ENCODE results near the gene GEN1. TPM values are rescaled to one million over a fixed set of nuclear protein-coding genes. Genes with fewer than 3 reads are reported as not detected.

GEN1 gene, protein sequence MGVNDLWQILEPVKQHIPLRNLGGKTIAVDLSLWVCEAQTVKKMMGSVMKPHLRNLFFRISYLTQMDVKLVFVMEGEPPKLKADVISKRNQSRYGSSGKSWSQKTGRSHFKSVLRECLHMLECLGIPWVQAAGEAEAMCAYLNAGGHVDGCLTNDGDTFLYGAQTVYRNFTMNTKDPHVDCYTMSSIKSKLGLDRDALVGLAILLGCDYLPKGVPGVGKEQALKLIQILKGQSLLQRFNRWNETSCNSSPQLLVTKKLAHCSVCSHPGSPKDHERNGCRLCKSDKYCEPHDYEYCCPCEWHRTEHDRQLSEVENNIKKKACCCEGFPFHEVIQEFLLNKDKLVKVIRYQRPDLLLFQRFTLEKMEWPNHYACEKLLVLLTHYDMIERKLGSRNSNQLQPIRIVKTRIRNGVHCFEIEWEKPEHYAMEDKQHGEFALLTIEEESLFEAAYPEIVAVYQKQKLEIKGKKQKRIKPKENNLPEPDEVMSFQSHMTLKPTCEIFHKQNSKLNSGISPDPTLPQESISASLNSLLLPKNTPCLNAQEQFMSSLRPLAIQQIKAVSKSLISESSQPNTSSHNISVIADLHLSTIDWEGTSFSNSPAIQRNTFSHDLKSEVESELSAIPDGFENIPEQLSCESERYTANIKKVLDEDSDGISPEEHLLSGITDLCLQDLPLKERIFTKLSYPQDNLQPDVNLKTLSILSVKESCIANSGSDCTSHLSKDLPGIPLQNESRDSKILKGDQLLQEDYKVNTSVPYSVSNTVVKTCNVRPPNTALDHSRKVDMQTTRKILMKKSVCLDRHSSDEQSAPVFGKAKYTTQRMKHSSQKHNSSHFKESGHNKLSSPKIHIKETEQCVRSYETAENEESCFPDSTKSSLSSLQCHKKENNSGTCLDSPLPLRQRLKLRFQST
- total RNA-seq, result 10.4 and 11.3 TPM in 2 replicates
- 2.3 TPM for polyA plus RNA-seq (2012)

DNA sequence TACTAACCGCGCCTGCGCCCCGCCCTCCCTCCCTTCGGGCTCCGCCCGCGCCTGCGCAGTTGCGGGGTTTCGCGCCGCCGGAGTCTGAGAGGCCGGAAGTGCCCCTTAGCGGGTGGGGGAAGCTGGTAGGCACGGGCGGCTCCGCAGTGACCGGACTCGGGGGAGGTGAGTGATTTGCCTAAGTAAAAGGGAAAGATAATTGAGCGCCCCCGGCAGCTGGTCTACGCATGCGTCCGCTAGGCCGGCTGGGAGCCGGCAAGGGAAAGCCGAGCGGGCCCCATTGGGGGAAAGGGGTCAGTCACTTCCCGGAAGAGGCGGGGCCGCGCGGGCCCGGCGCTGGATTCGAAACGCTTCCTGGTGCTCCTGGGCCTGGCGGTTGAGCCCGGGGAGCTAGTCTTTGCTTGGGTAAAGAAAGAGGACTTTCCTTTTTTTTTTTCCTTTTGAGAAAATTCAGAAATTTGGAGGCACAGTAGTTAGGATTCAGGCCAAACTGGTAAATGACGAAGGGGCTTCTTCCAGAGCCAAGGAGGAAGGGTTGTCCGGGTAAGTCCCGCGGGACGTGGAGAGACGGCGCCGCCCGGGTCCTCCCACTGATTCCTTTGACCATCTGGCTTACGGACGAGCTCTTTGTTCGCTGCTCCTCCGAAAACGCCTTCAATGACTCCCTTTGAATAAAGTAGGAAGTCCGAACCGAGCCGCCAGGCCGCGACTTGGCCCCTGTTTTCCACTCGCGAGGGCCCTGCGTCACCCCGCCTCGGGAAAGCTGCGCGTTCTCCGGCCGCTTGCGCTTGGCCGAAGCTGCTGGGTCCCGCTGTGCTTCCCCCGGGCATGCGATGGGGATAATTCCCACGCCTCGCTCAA is at the start of gene GEN1, which contains the start of gene SMC6:
GEN1 (plus strand) TSS at position 336 of the 861 bp plus-strand sequence. CDS start 5,806 bp downstream, outside the sequence.
SMC6 (minus strand) TSS at position 8 of the 861 bp plus-strand sequence. CDS start 7,864 bp downstream, outside the sequence.
- peak; percentile 92 for DNase-seq (ENCODE audit: low read depth)

DNA sequence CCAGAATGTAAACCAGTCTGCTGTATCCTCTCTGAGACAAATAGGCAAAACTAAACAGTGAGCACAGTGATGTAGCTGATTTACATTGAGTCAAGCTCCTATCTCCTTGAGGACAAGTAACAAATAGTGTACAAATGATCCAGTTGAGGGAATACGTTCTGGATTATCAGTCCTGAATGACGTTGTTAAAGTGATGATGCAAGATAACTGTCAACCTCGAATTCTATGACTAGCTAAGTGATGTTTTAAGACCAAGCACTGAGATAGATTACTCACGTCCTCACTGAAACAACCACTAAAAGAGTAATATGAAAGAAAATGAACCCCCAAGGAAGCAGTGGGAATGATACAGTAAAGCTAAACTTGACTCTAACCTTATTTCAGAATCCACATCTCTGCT is 47.1 kb upstream of the GEN1 start:
- DNase-seq (ENCODE audit: low read depth), result no peak

DNA sequence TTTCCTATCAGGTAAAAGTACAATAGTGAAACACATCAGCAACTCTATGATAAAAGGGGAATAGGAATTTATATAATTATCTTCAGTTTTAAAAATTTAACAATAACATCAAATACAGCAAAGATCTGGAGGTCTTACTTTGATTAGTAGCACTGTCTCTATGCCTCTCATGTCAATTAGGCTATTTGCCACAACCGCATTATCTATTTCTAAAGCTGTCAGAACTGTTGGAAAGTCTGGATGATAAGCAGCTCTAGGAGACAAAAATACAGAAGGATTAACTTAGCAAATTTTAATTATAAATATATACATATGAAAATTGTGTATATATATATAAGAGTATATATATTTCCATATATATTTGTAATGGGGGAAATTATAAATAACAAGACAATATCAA is 45.4 kb upstream of the GEN1 start:
- no peak for DNase-seq (ENCODE audit: low read depth)

DNA sequence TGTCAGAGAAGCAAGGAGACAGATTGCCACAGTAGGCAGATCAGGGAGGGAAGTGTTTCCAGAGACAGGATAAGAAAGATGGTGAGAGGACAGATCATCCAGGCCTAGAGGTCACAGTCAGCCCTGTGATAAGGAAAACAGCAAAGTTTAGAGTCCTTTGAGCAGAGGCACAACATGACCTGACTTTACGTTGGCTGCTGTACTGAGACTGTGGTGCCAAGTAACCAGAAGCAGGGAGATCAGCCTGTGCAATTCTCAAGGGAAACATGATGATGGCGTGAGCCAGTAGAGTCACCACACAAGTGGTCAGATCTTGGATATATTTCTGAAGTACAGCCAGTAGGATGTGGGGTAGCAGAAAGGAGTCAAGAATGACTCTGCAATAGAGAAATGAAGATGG is 44.0 kb upstream of the GEN1 start:
- DNase-seq (ENCODE audit: low read depth), result peak; percentile 5

DNA sequence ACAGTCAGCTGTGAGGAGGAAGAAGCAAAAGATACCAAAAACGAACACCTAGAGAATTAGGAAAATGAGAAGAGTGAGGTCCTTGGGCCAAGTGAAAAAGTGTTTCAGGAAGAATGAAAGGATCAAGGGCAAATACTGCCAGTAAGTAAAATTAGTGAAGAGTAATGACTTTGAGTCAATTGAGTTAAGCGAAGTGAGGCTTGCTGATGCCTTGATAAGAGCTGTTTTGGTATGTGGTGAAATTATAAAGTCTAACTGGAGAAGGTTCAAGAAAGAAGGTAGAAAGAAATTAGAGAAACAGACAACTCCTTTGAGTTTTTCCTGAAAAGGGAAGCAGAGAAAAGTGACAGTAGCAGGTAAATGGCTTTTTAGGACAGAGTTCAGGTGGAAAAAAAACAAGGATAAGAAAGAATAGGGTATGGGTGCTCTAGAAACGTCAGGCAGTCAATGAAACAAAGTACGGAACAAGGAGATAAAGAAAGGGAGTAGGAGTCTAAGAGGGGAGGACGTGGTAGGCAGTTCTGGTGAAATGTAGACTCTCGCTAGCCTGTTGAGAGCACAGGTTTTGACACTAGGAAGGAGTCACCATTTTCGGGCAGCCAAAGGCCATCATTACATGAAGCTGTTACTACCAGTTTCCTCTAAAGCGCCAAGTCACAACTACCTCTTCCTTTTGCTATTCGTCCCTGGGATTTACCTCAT is 43.2 kb upstream of the GEN1 start:
- no peak for DNase-seq (ENCODE audit: low read depth)

DNA sequence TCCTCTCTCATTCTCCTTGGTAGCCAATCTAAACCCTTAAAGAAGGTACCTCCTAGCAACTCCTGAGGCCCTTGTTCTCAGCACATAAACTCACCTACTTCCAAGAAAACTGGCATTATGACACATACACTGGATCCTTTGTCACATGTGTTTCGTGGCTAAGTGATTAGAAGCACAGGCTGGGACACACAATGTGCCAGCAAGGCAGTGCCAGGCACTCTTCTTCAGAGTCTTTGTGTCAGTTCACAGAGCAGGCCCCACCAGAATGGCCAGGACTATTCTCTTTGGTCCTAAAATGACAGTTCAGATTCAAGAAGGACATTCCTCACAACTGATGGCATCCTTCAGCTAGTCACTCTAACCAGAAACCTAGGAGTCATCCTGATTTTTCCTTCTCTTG is 40.6 kb upstream of the GEN1 start:
- peak; percentile 2 for DNase-seq (ENCODE audit: low read depth)

DNA sequence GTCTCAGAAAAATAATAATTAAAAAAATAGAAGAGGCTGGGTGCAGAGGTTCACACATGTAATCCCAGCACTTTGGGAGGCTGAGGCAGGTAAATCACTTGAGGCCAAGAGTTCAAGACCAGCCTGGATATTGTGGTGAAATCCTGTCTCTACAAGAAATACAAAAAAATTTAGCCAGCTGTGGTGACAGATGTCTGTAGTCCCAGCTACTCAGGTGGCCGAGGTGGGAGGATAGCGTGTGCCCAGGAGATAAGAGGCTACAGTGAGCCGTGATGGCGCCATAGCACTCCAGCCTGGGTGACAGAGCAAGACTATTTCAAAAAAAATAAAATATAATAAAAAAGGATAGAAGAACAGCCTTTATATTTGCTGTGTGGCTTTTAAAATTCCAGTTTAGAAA is 36.3 kb upstream of the GEN1 start:
- DNase-seq (ENCODE audit: low read depth), result no peak

DNA sequence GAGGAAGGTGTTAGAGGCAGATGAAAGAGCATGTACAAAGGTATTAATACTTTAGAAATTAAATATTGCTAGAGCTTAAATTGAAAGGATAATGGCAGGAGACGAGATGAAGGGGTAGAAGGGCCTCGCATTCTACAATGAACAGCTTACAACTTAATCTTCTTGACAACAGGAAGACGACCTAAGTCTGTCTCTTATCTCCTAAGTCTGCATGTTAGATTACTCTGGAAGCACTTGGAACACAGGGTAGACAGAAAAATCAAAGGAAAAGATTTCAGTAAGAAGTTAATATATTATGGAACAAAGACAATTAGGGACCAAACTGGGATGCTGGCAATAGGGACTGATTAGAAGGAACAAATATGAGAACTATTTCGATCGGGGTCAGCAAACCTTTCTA is 35.2 kb upstream of the GEN1 start:
- DNase-seq (ENCODE audit: low read depth), result no peak

DNA sequence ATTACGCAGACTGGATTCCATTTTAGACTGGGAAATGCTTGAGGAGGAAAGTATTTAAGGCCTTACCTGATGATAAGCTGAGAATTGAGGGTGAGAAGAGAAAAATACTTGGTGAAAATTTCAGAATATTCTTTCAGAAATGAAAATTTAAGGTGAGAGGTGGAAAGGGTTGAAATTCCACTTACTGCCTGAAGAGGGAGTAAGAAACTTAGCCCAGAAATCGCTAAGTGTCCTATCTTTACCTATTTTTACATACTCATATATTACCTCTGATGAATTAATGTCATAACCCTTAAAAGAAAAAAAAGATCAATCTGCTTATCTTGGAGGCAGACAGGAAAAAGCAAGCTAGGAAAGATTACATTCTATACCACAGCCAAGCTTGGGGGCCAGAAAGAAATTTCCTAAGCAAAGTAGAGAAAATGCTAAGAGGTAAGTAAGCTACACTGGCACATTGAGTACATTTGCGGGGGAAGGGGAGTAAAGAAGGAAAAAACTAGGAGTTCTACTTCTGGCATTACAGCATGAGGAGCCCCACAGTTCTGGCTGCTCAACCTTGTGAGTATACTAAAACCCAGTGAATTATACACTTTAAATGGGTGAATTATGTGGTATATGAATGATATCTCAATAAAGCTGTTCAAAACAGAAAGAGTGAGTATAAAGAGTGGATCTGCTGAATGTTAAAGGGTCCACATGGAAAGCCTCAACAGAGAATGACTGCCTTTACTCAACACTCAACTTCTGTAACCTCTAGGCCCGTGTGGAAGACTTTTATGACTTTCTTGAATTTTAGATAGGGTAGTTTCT is 34.2 kb upstream of the GEN1 start:
- peak; percentile 14 for DNase-seq (ENCODE audit: low read depth)

DNA sequence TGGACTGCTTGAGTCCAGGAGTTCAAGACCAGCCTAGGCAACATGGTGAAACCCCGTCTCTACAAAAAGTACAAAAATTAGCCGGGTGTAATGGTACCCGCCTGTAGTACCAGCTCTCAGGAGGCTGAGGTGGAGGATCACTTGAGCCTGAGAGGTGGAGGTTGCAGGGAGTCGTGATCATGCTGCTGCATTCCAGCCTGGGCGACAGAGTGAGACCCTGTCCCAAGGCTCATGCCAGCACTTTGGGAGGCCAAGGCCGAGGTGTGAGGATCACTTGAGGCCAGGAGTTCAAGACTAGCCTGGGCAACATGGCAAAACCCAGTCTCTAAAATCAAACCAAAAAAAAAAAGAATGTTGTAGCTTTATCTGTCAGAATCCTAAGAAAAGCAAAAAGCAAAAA is 25.7 kb upstream of the GEN1 start:
- no peak for DNase-seq (ENCODE audit: low read depth)

DNA sequence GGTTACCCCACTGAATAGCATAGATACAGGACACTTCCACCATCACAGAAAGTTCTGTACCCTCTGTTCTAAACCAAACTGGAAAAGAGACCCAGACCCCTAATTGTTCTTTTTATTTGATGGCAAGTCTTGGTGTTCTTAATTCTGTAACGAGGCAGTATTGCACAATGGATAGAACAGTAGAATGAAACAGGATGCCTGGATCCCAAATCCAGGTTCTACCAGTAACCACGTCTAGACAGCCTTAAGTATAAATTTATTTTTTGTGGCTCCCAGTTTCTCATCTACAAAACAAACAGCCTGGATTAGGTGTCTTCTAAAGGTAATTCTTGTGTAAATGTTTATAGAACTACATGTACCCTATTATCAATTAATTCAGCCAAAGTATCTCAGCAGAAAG is 24.1 kb upstream of the GEN1 start:
- DNase-seq (ENCODE audit: low read depth), result no peak

DNA sequence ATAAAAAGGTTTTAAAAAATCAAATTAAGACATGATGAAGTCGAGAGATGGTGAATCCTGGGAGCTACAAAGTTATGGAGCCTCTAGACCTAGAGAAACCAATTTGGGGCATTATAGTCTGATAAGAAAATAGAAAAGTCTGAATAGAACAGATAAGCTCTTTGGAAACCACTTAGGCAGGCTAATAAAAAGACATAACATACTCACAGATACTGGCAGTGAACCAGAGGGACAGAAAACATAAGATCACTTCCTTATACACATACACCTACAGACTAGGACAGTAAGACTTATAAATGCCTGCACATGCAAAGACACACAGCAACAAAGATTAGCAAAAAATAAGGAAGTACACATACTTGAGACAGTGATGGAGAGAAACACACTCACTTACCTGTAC is 20.3 kb upstream of the GEN1 start:
- DNase-seq (ENCODE audit: low read depth), result no peak

DNA sequence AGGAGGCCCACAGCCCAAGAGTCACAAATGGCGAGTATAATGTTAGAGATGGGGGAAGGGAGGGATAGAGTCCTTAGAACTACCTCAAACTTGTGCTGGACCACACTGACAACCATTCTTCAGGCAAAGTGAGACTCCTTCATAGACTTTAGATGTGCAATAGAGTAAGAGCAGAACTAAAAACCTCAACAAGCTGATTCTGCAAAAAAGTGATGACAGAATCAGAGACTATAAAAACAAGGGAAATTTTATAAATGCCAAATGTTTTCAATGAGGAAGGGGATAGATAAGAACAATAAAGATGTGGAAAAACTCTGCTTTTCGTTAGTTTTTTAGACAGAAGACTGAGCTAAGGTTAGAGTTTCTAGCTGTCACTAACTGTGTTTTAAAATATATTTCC is 18.1 kb upstream of the GEN1 start:
- DNase-seq (ENCODE audit: low read depth), result no peak

DNA sequence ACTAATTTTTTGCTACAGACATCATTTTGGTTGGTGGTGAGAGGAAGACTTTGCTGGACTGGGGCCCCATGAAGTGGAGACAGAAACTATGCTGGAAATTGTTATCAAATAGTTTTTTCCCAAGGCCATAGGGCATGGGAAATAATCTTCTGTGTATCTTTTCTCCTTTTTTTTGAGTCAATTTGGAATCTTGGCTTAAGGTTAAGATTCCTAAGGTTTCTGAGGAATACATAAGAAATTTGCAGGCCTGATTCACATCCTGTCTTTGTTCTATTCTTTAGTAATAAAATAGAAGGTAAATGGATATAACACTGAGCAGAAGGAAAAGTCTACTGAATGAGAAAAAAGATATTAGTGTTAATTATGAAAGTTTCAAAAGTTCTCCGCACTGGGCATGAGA is 16.9 kb upstream of the GEN1 start:
- DNase-seq (ENCODE audit: low read depth), result no peak

DNA sequence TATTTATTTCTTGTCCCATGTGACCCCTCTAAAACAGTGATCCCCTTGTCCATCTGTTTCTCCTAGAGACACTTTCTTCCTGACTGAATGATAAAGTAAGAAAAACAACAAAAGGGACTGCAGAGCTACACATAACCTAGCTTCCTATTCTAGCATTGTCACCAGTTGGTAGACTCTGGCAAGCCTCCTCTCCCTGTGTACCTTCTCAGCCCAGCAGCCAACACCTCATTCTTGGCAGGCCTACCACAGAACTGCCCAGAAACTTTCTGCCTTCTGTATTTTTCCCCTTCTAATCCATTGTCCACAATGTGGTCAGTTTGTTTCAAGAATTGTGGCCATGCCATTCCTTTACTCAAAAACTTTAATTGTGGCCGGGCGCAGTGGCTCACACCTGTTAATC is 13.7 kb upstream of the GEN1 start:
- DNase-seq (ENCODE audit: low read depth), result peak; percentile 36

DNA sequence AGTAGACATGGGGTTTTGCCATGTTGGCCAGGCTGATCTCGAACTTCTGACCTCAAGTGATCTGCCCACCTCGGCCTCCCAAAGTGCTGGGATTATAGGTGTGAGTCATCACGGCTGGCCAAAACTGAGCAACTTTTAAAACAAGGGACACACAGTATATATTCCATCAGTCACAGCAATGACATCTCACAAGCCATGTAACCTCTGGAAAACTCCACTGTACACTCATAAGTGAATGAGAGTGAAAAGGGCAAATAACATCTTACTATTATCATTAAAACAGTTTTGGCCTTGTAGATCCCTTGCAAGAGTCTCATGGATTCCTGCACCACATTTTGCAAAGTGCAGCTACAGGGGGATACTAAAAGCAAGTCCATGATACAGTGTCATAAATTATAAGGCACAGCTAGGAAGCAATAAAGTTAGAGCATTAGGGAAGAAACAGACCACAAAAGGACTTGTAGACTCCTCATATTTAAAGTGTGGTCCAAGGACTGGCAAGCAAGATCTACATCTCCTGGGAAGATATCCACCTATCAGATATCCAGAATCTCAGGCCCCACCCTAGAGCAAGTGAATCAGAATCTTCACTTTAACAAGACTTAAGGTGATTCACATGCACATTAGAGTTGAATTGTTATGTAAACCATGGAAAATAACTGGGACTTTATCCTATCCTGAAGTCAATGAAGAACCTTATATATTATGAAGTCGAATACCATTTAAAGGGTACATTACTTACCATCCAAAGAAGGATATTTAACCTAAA is 6.1 kb upstream of the GEN1 start:
- no peak for DNase-seq (ENCODE audit: low read depth)

DNA sequence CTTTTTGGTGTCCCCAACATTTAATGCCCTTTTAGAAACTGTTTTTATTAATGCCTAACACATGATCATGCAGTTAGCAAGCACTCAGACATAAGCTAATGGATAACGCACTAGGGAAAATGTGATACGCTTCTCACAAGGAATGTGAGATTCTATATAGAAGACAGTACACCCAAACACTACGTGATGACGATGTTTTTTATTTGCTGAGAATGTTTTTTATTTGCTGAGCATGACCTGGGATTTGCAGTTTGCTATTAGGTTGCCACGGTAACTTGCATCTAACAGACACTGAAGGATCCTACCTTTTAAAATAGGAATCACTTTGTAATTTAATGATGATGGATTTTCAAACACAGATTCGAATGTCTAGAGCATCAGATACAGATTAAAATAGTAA is 5.2 kb upstream of the GEN1 start:
- DNase-seq (ENCODE audit: low read depth), result no peak

DNA sequence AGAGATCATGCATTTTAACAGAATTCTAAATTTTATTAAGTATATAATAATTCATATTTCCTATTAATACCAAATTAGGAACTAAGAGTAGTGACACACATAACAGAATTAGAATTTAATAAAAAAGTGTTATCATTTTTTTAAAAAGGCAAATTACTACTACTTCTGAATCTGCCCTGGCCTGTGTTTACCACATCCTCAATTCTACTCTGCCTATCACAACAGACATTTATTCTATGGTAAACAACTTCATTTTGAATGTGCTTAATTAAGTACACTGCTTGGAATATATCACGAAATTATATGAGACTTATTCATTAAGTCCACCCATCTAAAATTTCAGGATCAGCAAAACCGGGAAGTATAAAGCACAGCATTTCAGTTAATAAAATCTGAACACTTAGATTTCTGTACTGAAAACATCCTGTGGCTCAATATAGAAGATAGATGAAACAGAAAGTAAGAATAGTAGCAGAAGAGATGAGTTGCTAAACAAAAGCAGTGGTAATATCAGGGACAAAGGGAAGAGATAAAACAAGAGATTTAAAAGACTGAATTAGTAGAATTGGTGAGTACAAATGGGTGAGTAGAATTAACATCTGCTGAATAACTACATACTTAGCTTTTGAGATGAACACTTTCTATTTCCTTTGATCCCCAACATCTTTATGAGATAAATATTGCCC is 4.0 kb upstream of the GEN1 start:
- no peak for DNase-seq (ENCODE audit: low read depth)

Data from myocyte (in vitro differentiated cells).